Measurements from ENCODE around the gene PAPOLG.
A peak's percentile ranks its signal among the peaks of the same experiment; 100 is the strongest.

PAPOLG gene

DNA sequence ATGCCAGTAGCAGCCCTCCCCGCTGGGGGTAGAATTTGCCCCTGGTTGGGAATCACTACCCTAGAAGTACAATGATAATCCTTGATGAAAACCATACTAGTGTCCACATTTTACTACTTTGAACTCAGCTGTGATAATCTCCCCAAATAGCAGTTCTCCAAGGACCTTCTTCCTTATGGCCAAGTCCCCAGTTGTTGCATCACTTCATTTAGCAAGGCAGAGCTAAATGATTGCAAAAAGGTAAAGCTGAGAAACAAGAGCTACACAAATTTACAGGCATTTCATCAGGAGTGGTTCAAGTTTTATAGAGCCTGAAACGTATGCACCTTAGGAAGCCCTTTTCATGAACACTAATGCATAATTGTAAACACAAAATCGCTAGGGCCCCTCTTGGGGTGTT, 80.4 kb downstream of the PAPOLG start:
- no peak overlapping the region for H3K4me2 ChIP-seq (ENCODE audit: low read length)
- H3K9me3 ChIP-seq (ENCODE audit: control insufficient read depth, low read length), result no peaks in the 10 kb centered on the region
- H3K27ac ChIP-seq, result no peak overlapping the region
- TF ChIP-seq, protein P1, sequence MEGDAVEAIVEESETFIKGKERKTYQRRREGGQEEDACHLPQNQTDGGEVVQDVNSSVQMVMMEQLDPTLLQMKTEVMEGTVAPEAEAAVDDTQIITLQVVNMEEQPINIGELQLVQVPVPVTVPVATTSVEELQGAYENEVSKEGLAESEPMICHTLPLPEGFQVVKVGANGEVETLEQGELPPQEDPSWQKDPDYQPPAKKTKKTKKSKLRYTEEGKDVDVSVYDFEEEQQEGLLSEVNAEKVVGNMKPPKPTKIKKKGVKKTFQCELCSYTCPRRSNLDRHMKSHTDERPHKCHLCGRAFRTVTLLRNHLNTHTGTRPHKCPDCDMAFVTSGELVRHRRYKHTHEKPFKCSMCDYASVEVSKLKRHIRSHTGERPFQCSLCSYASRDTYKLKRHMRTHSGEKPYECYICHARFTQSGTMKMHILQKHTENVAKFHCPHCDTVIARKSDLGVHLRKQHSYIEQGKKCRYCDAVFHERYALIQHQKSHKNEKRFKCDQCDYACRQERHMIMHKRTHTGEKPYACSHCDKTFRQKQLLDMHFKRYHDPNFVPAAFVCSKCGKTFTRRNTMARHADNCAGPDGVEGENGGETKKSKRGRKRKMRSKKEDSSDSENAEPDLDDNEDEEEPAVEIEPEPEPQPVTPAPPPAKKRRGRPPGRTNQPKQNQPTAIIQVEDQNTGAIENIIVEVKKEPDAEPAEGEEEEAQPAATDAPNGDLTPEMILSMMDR (IDR thresholded peaks at IDR 0.05), result no peak
- no peaks in the 10 kb centered on the region for H3K27me3 ChIP-seq (ENCODE audit: control insufficient read depth, insufficient read depth, low read length)
- peaks cover 6% of the 10 kb centered on the region for H3K4me1 ChIP-seq
- no peak overlapping the region for H3K9ac ChIP-seq
- no peaks in the 10 kb centered on the region for H3K79me2 ChIP-seq
- no peak overlapping the region for H3K4me3 ChIP-seq (ENCODE audit: low read depth, low read length)
- H2AFZ ChIP-seq, result no peak overlapping the region
- no peaks in the 10 kb centered on the region for H3K36me3 ChIP-seq (ENCODE audit: control insufficient read depth, insufficient read depth, low read length)

DNA sequence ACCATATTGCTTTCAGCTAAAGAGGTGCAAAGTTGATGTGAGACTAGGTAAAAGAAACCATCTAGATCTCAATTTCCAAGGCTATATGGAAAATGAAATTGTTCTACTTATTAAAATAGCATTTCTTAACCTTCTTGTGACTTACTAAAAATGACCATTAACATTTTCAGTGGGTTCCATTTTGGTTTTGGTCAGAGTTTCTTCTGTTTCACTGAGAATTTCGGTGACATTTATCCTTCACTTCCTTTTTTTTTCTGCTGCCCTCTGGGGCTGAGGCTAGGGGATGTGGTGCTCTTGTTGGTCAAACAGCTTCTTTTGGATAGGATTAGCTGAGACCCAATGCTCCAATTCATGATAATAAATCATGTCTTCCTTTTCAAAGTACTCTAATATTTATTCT, 81.1 kb downstream of the PAPOLG start:
- TF ChIP-seq, protein P1 (IDR thresholded peaks at IDR 0.05), result no peak
- Histone ChIP-seq H3K9me3 (ENCODE audit: control insufficient read depth, low read length) (no peaks in the 10 kb centered on the region), H3K36me3 (ENCODE audit: control insufficient read depth, insufficient read depth, low read length) (no peaks in the 10 kb centered on the region), H3K4me2 (ENCODE audit: low read length) (no peak overlapping the region), H3K9ac (no peak overlapping the region), H3K4me3 (ENCODE audit: low read depth, low read length) (no peak overlapping the region), H3K27me3 (ENCODE audit: control insufficient read depth, insufficient read depth, low read length) (no peaks in the 10 kb centered on the region), H3K79me2 (no peaks in the 10 kb centered on the region), H3K27ac (no peak overlapping the region), H2AFZ (no peak overlapping the region), H3K4me1 (peaks cover 6% of the 10 kb centered on the region)

DNA sequence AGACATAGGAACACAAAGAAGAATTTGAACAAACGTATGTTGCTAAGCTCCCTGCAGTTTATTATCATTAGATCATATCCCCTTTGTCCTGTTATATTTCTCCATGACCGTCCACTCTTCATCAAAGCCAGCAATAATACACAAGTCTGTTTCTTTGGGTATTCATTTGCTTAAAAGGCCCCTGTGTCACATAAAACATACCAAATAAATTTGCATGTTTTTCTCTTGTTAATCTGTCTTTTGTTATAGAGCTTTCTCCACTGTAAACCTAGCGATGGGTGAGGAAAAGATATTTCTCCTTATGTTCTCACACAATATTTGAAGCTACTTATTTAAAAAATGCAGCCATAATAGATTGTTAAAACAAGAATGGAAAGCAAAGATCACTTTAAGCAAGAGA, 82.4 kb downstream of the PAPOLG start:
- TF ChIP-seq, protein P1 (IDR thresholded peaks at IDR 0.05), result no peak
- H2AFZ ChIP-seq, result no peak overlapping the region
- no peaks in the 10 kb centered on the region for H3K9me3 ChIP-seq (ENCODE audit: control insufficient read depth, low read length)
- peaks cover 6% of the 10 kb centered on the region for H3K4me1 ChIP-seq
- H3K79me2 ChIP-seq, result no peaks in the 10 kb centered on the region
- no peak overlapping the region for H3K9ac ChIP-seq
- H3K27ac ChIP-seq, result no peak overlapping the region
- H3K36me3 ChIP-seq (ENCODE audit: control insufficient read depth, insufficient read depth, low read length), result no peaks in the 10 kb centered on the region
- H3K4me2 ChIP-seq (ENCODE audit: low read length), result no peak overlapping the region
- no peak overlapping the region for H3K4me3 ChIP-seq (ENCODE audit: low read depth, low read length)
- H3K27me3 ChIP-seq (ENCODE audit: control insufficient read depth, insufficient read depth, low read length), result no peaks in the 10 kb centered on the region

DNA sequence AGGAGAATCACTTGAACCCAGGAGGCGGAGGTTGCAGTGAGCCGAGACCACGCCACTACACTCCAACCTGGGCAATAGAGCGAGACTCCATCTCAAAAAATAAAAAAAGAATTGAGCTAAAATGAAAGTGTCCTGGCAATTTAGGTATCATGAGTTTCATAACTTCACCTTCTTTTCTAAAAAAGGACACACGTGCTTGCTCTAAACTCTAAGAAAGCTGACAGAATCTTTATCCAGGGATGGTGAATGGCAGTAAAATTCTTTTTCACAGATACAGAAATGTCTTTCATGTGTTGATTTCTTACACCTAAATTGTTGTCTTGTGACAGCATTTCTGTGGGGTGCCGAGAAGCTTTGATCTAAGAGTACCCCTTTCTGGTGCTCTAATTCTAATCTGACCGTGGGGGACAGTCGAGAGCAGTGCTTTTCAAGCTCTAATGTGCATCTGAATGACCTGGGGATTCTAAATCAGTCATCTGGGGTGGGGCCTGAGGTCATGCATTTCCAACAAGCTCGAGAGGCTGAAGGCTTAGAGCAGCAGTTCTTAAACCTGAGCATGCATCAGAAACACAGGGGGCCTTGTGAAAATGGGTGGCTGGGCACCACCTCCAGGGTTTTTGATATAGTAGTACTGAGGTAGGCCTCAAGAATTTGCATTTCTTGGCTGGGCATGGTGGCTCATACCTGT, 83.2 kb downstream of the PAPOLG start:
- peaks cover 6% of the 10 kb centered on the region for H3K4me1 ChIP-seq
- H3K27me3 ChIP-seq (ENCODE audit: control insufficient read depth, insufficient read depth, low read length), result no peaks in the 10 kb centered on the region
- H3K9ac ChIP-seq, result no peak overlapping the region
- H3K36me3 ChIP-seq (ENCODE audit: control insufficient read depth, insufficient read depth, low read length), result no peaks in the 10 kb centered on the region
- H3K79me2 ChIP-seq, result no peaks in the 10 kb centered on the region
- TF ChIP-seq, protein P1 (IDR thresholded peaks at IDR 0.05), result no peak
- H3K4me2 ChIP-seq (ENCODE audit: low read length), result no peak overlapping the region
- H3K4me3 ChIP-seq (ENCODE audit: low read depth, low read length), result no peak overlapping the region
- no peak overlapping the region for H3K27ac ChIP-seq
- H2AFZ ChIP-seq, result peak overlapping the region; percentile 35
- H3K9me3 ChIP-seq (ENCODE audit: control insufficient read depth, low read length), result no peaks in the 10 kb centered on the region

DNA sequence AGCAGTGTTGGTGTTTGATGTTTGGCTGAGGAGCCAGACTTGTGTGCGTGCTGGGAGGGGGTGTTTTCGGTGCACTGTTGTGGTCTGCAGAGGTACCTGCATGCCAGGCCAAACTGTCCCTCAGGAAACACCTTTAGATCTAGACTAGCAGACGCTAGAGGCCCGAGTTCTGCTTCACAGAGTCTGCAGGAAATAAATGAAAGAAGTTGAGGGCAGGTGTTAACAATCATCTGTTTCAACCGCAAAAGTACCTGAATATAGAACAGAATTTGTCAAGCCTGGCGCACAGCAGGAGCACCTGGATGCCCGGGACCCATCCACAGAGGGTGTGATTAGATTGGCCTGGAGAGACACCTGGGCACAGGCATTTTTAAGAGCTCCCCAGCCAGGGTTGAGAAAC, 84.8 kb downstream of the PAPOLG start:
- Histone ChIP-seq H3K27me3 (ENCODE audit: control insufficient read depth, insufficient read depth, low read length) (no peaks in the 10 kb centered on the region), H3K36me3 (ENCODE audit: control insufficient read depth, insufficient read depth, low read length) (no peaks in the 10 kb centered on the region), H3K27ac (no peak overlapping the region), H3K9me3 (ENCODE audit: control insufficient read depth, low read length) (no peaks in the 10 kb centered on the region), H3K4me1 (peaks cover 6% of the 10 kb centered on the region), H3K4me2 (ENCODE audit: low read length) (no peak overlapping the region), H3K79me2 (no peaks in the 10 kb centered on the region), H3K9ac (no peak overlapping the region), H3K4me3 (ENCODE audit: low read depth, low read length) (no peak overlapping the region), H2AFZ (peak overlapping the region; percentile 54)
- TF ChIP-seq, protein P1 (IDR thresholded peaks at IDR 0.05), result no peak

Measured in parathyroid adenoma (tissue), 2 donors.